AG09319 (cell line): ENCODE data around the gene ABHD14A.
A peak's percentile ranks its signal among the peaks of the same experiment; 100 is the strongest.

Experiments
- DNase-seq: peaks from one replicate; pipeline ENCODE4 v3.0.0-alpha.2; 2010; ENCODE audit warnings: low read depth; ENCODE audit errors: extremely low read depth
- TF ChIP-seq, protein P1 (sequence below): IDR thresholded peaks from 2 replicates; pipeline ENCODE4 v1.5.1; 2011; ENCODE audit warnings: low read depth, mild to moderate bottlenecking, inconsistent platforms, low read length, moderate library complexity

ABHD14A gene

DNA sequence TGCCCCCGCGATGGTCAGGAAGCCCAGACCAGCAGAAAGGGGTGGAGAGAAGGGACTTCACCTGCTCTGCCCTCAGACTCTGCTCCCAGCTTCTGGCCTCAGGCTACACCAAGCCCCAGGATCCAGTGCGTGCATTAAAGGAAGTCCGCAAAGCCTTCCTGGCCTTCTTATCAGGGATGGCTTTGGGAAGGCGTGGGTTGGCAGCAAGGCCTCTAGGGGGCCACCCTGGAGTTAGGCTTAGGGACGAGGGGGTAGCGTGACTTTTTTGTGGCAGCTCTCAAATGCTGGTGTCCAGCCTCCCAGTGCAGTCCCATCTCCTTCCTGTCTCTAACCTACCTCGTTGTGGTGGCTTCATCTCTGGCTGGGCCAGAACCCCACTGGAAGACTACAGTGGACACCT, 39.7 kb downstream of the ABHD14A start:
- TF ChIP-seq, protein P1, sequence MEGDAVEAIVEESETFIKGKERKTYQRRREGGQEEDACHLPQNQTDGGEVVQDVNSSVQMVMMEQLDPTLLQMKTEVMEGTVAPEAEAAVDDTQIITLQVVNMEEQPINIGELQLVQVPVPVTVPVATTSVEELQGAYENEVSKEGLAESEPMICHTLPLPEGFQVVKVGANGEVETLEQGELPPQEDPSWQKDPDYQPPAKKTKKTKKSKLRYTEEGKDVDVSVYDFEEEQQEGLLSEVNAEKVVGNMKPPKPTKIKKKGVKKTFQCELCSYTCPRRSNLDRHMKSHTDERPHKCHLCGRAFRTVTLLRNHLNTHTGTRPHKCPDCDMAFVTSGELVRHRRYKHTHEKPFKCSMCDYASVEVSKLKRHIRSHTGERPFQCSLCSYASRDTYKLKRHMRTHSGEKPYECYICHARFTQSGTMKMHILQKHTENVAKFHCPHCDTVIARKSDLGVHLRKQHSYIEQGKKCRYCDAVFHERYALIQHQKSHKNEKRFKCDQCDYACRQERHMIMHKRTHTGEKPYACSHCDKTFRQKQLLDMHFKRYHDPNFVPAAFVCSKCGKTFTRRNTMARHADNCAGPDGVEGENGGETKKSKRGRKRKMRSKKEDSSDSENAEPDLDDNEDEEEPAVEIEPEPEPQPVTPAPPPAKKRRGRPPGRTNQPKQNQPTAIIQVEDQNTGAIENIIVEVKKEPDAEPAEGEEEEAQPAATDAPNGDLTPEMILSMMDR: peak; percentile 29
- DNase-seq: no peak

DNA sequence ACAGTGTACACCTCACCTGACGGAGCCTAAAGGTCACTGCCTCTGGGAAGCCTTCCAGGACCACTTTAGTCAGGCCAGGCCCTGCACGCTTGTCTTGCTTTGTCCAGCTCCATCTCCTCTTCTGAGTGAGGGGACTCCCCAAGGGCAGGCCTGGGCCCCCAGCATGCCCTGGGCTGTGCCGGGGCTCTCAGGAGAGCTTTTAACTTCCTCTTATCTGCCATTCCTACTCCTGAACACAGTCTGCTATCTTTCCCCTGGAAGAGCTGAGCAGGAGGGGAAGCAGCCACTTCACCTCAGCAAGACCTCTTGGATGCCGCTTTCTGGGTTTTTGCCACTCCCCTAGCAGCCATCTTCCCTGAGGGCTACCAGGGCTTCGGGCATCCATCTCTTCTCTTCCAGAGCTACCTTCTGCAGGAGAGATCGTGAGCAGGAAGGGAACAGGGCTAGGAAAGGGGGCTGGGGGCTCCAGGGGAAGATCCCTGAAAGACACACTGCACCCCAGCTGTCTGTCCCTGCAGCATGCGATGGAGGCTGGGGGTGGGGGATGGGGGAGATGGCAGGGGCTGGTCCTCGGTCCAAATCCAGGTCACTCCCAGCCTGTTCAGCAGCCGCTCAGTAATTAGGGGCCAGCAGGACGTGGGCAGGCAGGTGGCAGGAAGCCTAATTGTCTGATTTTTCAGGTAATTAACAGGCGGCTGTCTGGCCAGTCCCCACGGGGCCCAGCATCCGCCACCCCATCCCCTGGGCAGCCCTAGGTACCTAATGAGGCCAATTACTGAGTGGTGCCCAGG, 40.8 kb downstream of the ABHD14A start:
- TF ChIP-seq, protein P1: no peak
- no peak for DNase-seq

DNA sequence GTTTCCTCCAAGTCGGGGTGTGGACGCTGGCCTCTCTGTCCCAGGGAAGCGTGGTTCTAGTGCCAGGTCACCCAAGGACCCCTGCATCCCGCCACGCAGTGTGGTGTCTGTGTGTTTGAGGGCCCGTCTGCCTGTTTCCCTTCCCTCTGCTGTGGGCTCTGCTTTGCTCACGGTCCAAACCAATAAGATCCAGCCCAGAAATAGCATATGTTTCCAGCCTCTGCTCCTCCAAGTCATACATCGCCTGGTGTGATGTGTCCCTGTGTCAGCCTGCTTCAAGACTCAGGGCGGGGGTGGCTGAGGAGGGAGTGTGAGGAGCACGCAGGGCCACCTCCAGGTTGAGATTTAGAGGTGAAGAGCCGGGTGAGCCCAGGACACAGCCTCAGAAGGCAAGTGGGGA, 42.7 kb downstream of the ABHD14A start:
- TF ChIP-seq, protein P1: no peak
- DNase-seq: no peak

DNA sequence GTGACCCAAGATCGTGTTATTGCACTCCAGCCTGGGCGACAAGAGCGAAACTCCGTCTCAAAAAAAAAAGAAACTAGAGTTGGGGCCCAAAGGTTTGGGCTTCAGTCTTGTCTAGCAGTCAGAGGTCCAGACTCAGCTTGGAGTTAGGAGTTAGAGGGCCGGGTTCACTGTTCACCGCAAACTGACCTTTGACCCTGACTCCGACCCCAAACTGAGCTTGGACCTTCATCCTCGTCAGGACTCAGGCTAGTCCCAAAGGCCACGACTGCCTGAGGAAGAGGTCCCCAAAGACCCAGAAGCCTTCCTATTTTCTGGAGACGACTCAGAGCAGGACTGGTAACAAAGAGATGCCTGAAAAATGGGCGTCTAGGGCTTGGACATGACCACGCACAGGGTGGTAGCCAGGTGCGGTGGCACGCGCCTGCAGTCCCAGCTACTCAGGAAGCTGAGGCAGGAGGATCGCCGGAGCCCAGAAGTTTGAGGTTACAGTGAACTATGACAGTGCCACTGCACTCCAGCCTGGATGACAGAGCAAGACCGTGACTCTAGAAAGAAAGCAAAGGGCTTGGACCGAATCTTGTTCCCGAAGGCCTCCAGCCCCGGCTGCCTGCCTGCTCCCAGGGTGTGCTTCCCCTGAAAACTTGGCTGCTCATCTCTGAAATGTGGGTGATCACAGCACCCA, 43.6 kb downstream of the ABHD14A start:
- DNase-seq: no peak
- TF ChIP-seq, protein P1: no peak

DNA sequence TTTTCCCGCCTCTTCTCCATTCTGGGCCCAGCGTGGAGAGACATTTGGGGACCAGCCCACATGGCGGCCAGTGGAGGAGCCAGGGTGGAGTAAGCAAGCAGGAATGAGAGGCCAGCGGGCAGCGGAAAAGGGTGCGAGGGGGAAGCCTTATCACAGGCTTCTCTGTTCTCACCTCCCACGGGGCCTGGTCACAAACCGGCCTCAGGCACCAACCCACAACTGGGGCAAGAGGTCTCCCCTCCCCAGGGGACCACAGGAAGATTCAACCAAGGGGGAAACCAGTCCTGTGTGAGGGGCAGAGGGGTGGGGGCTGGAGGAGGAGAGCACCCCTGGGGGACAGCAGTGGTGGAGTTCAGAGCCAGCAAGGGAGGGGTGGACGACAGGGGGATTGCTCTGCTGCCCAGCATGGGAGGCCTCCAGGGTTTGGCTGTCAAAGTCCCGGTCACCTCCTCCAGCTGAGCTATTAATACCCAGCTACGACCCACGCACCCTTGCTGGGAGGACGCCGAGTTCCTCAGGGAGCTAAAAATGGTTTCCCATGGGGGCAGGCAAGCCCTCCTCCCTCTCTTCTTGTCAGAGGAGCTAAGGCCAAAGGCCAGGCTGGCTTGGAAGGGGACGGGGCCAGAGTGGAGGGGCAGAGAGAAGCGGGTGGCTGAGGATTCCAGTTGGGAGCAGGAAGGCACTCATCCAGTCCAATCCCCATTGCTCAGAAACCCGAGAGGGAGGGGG, 44.7 kb downstream of the ABHD14A start:
- DNase-seq: no peak
- TF ChIP-seq, protein P1: no peak

DNA sequence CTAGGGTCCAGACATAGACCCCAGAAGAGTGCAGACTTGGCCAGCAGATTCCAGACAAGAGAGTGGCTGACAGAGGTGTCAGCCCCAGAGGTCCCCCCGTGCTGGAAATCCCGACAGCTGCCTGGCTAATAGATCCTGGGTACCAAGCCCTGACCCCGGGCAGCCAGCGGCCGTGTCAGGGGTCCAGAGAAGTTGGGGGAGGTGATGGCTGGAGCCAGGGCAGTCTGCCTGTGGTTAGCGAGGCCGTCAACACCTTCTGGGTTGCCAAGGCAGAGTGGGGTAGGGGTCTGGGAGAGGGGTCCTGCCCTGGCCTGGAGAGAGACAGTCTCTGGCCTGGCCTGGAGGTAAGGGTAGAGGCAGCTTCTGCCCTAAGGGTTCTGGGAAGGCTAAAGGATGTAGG, 45.9 kb downstream of the ABHD14A start:
- DNase-seq: no peak
- TF ChIP-seq, protein P1: no peak
